Heart left ventricle (tissue), 16 donors: Measurements from ENCODE around the gene PNKP. TPM values are rescaled to one million over a fixed set of nuclear protein-coding genes. Genes with fewer than 3 reads are reported as not detected.
A peak's percentile ranks its signal among the peaks of the same experiment; 100 is the strongest.

Experiments
- ATAC-seq, 4 donors: fragments of 200-7000 bp; cut with Tn5 transposase; one replicate each; pipeline ENCODE4 v1.9.1; 2020 to 2022; ENCODE audit warnings: moderate library complexity in 4 of 4, mild to moderate bottlenecking in 3 of 4, moderate number of reproducible peaks in 1 of 4
- DNase-seq, 5 donors: peaks; one replicate each; pipeline ENCODE4 v3.0.0-alpha.2; 2020
- H3K27ac ChIP-seq, 12 donors: fragments of 200-600 bp; sonication (generic) in 4 of 12; one replicate each; pipeline versions ENCODE4 v1.5.0 to v1.8.0; 2016 to 2022; ENCODE audit warnings: mild to moderate bottlenecking in 2 of 12
- H3K27me3 ChIP-seq, 9 donors: fragments of 200-600 bp; sonication (generic) in 2 of 9; one replicate each; pipeline versions ENCODE4 v1.5.1 to v1.8.0; 2016 to 2022; ENCODE audit warnings: mild to moderate bottlenecking in 3 of 9
- H3K36me3 ChIP-seq, 9 donors: fragments of 200-600 bp; sonication (generic) in 2 of 9; one replicate each; pipeline versions ENCODE4 v1.5.0 to v1.8.0; 2018 to 2022; ENCODE audit warnings: mild to moderate bottlenecking in 2 of 9
- H3K4me1 ChIP-seq, 12 donors: fragments of 200-600 bp; sonication (generic) in 4 of 12; one replicate each; pipeline versions ENCODE4 v1.5.0 to v1.8.0; 2016 to 2022; ENCODE audit warnings: mild to moderate bottlenecking in 3 of 12
- H3K4me3 ChIP-seq, 12 donors: fragments of 200-600 bp; sonication (generic) in 4 of 12; one replicate each; pipeline versions ENCODE4 v1.5.0 to v1.8.0; 2017 to 2022; ENCODE audit warnings: mild to moderate bottlenecking in 9 of 12, moderate library complexity in 4 of 12
- H3K9me3 ChIP-seq, 12 donors: fragments of 200-600 bp; sonication (generic) in 4 of 12; one replicate each; pipeline versions ENCODE4 v1.5.0 to v1.8.0; 2016 to 2022; ENCODE audit warnings: mild to moderate bottlenecking in 1 of 12
- CTCF ChIP-seq, 12 donors: fragments of 200-600 bp; sonication (generic) in 4 of 12; IDR thresholded peaks; one replicate each; pipeline versions ENCODE4 v1.5.0 to v1.8.0; 2018 to 2022; ENCODE audit warnings: antibody characterized with exemption in 12 of 12, mild to moderate bottlenecking in 5 of 12
- POLR2A ChIP-seq, 2 donors: fragments of 450-650 bp; IDR thresholded peaks; one replicate each; pipeline ENCODE4 v1.6.1; 2017; ENCODE audit warnings: antibody characterized with exemption in 2 of 2, mild to moderate bottlenecking in 2 of 2, moderate library complexity in 2 of 2
- WGBS, 4 donors: extraction: QIAGEN DNeasy Blood & Tissue Kit in 2 of 4; methylation state at CpG; one replicate each; pipeline versions ENCODE4 v1.1.5 to v1.1.7; 2013 to 2018; 5-methylcytosine and 5-hydroxymethylcytosine counted together
- intact Hi-C, 10 donors: fragments of 100-400 bp; cut with DNase I; formaldehyde crosslinking; loops; one replicate each; pipeline versions ENCODE4 v1.11.1 to v1.14.2; 2022
- polyA plus RNA-seq, 2 donors: library from polyadenylated mRNA; stranded (reverse); fragments of 200-250 nt; gene quantifications; one replicate each; pipeline ENCODE4 v1.2.3, GENCODE V29; 2013
- total RNA-seq, 9 donors: library from RNA; depleted of rRNA in 2 of 9; stranded (reverse); fragments of >200 nt in 2 of 9; fragmentation: NEBNext Ultra II Directional in 3 of 9; extraction: Animal tissue kit (Norgen Biotek cat#: 25700) in 3 of 9; gene quantifications; one replicate each; pipeline versions ENCODE4 v1.1.0 to v1.2.4, GENCODE V29; 2016 to 2023
- donor health status: ischemic (EF 13 %, LVEDD 7.1; RV severe dilation, severe dysfunction).
- donor health status: healthy with polysubstance abuse.
- donor health status: DM: no; HTN: yes; CAD: no.
- donor health status: DM: no; HTN: no; CAD: no.
- donor health status: ischemic (EF 25% LVEDD 6.9; RV normal size, moderate dysfunction).
- donor health status: ischemic (EF 25% LVEDD 5.7; RV mildly dilated, moderate dysfunction).
- donor health status: healthy.
- donor health status: DM: yes; HTN: yes; CAD: no.
- donor health status: ischemic (EF 35%, LVEDD 5.7; RV mildly dilated, moderate dysfunction).
- donor health status: nonischemic (EF 11% LVEDD 7.7; RV severe dilation, severe dysfunction).
- donor health status: DM: yes; HTN: yes; CAD: no.
- donor health status: PGD.
- donor health status: ischemic (EF 29% LVEDD 5.4; RV normal size, mild dysfunction).
- donor health status: nonischemic (EF 23%, LVEDD 6.1; RV moderate dilation, normal function).

The PNKP gene
- total and polyA plus RNA-seq, 11 donors: 26.6 to 57.0 (median 36.8) TPM

GRCh38 chr19:49854378-49855263, 12.8 kb downstream of the PNKP start:
- TF ChIP-seq CTCF (IDR thresholded peaks at IDR 0.05) (no peak), POLR2A (IDR thresholded peaks at IDR 0.05) (no peak)
- H3K4me1 ChIP-seq: peaks cover 3 to 31% (median 25%) of the 10 kb centered on the region in 12 donors
- H3K9me3 ChIP-seq: no peaks in the 10 kb centered on the region
- intact Hi-C loops: loop anchor here in 6 of 10 donors (5.0 kb wide), 3 partner anchors 32 to 42 kb away; partner anchors contain the start of genes MED25 (in 3 of the 6) and FUZ (in 1 of the 6)
- no peak overlapping the region for H3K4me3 ChIP-seq
- peaks cover 0 to 54% (median 48%) of the 10 kb centered on the region in 9 donors for H3K36me3 ChIP-seq
- H3K27ac ChIP-seq: peak overlapping the region in 1 of 12 donors; percentile 24
- 87 to 91% (median 89%) methylated on average over 18 to 39 of the region's 39 CpGs for WGBS, 4 donors
- H3K27me3 ChIP-seq: no peaks in the 10 kb centered on the region
- no peak for ATAC-seq
- peak in 1 of 5 donors; percentile 65 for DNase-seq

- 79 to 89% (median 86%) methylated on average over 8 to 10 of the region's 10 CpGs for WGBS, 4 donors
- no peak for TF ChIP-seq POLR2A (IDR thresholded peaks at IDR 0.05)
- TF ChIP-seq CTCF (IDR thresholded peaks at IDR 0.05): no peak
- no peak overlapping the region for H3K4me3 ChIP-seq
- peaks cover 0 to 7% (median 0%) of the 10 kb centered on the region in 12 donors for H3K9me3 ChIP-seq
- H3K27ac ChIP-seq: peak overlapping the region in 1 of 12 donors; percentile 36
- no peak for ATAC-seq
- DNase-seq: no peak
- H3K36me3 ChIP-seq: peaks cover 0 to 48% (median 43%) of the 10 kb centered on the region in 9 donors
- peaks cover 3 to 32% (median 25%) of the 10 kb centered on the region in 12 donors for H3K4me1 ChIP-seq
- intact Hi-C loops: loop anchor here in 4 of 10 donors (5.0 kb wide), 2 partner anchors 37 to 42 kb away; partner anchors contain the start of genes MED25 (in 3 of the 4) and FUZ (in 1 of the 4)
- no peaks in the 10 kb centered on the region for H3K27me3 ChIP-seq
Observed at GRCh38 chr19:49853852-49854377, 13.5 kb downstream of the PNKP start.

GRCh38 chr19:49852631-49853126, 14.7 kb downstream of the PNKP start:
- 75 to 80% (median 76%) methylated on average over 14 of the region's 14 CpGs for WGBS, 4 donors
- TF ChIP-seq CTCF (IDR thresholded peaks at IDR 0.05): no peak
- no peak for TF ChIP-seq POLR2A (IDR thresholded peaks at IDR 0.05)
- Histone ChIP-seq H3K9me3 (peaks cover 0 to 9% (median 0%) of the 10 kb centered on the region in 12 donors), H3K36me3 (peaks cover 0 to 35% (median 31%) of the 10 kb centered on the region in 9 donors), H3K27me3 (no peaks in the 10 kb centered on the region), H3K4me3 (peak overlapping the region in 9 of 12 donors; percentile 60 to 99 (median 80)), H3K4me1 (peaks cover 3 to 42% (median 25%) of the 10 kb centered on the region in 12 donors), H3K27ac (peak overlapping the region in 1 of 12 donors; percentile 100)
- intact Hi-C loops: loop anchor here in 4 of 10 donors (5.0 kb wide), 2 partner anchors 35 to 40 kb away; partner anchors contain the start of genes MED25 (in 3 of the 4) and FUZ (in 1 of the 4)
- DNase-seq (no peak), ATAC-seq (no peak)
